HEK293 (cell line): ENCODE results near the gene PRUNE2.

ENCODE experiments used
- TSHZ1 ChIP-seq: fragments of 450-650 bp; formaldehyde crosslinking; IDR thresholded peaks from 2 replicates; pipeline ENCODE4 v1.5.1; 2016; ENCODE audit warnings: missing biosample characterization, missing genetic modification characterization, borderline replicate concordance
- YY1 ChIP-seq: fragments of 450-650 bp; formaldehyde crosslinking; IDR thresholded peaks from 2 replicates; pipeline ENCODE4 v1.5.1; 2018; ENCODE audit warnings: missing biosample characterization, missing genetic modification characterization
- ZFP69B ChIP-seq: fragments of 450-650 bp; formaldehyde crosslinking; IDR thresholded peaks from 2 replicates; pipeline ENCODE4 v1.5.1; 2016; ENCODE audit warnings: missing biosample characterization, missing genetic modification characterization
- ZNF174 ChIP-seq: fragments of 450-650 bp; formaldehyde crosslinking; IDR thresholded peaks from 2 replicates; pipeline ENCODE4 v1.5.0; 2017; ENCODE audit warnings: missing biosample characterization, mild to moderate bottlenecking, missing genetic modification characterization
- ZNF274 ChIP-seq, 2 experiments: fragments of 200-500 bp in 1 of 2; fragments of 450-650 bp in 1 of 2; sonication (Bioruptor generic) in 1 of 2; formaldehyde crosslinking in 1 of 2; IDR thresholded peaks; 2 replicates each; pipeline versions ENCODE4 v1.5.1 to v1.6.1; 2014 to 2016; ENCODE audit warnings: borderline replicate concordance in 1 of 2, inconsistent platforms in 1 of 2, low read length in 1 of 2, missing biosample characterization in 1 of 2, missing genetic modification characterization in 1 of 2
- ZNF362 ChIP-seq: fragments of 450-650 bp; formaldehyde crosslinking; IDR thresholded peaks from 2 replicates; pipeline ENCODE4 v1.5.1; 2016; ENCODE audit warnings: missing biosample characterization, missing genetic modification characterization
- ZNF558 ChIP-seq: fragments of 450-650 bp; formaldehyde crosslinking; IDR thresholded peaks from 2 replicates; pipeline ENCODE4 v1.5.1; 2016; ENCODE audit warnings: missing biosample characterization, missing genetic modification characterization
- ZNF843 ChIP-seq: fragments of 450-650 bp; formaldehyde crosslinking; IDR thresholded peaks from 2 replicates; pipeline ENCODE4 v1.5.1; 2016; ENCODE audit warnings: missing biosample characterization, missing genetic modification characterization
- ZSCAN23 ChIP-seq: fragments of 450-650 bp; formaldehyde crosslinking; IDR thresholded peaks from 2 replicates; pipeline ENCODE4 v1.5.1; 2016; ENCODE audit warnings: missing biosample characterization, missing genetic modification characterization
- TF ChIP-seq, protein P1 (sequence below): fragments of 450-650 bp; formaldehyde crosslinking; IDR thresholded peaks from 2 replicates; pipeline ENCODE4 v1.5.1; 2016; ENCODE audit warnings: missing biosample characterization, missing genetic modification characterization

DNA sequence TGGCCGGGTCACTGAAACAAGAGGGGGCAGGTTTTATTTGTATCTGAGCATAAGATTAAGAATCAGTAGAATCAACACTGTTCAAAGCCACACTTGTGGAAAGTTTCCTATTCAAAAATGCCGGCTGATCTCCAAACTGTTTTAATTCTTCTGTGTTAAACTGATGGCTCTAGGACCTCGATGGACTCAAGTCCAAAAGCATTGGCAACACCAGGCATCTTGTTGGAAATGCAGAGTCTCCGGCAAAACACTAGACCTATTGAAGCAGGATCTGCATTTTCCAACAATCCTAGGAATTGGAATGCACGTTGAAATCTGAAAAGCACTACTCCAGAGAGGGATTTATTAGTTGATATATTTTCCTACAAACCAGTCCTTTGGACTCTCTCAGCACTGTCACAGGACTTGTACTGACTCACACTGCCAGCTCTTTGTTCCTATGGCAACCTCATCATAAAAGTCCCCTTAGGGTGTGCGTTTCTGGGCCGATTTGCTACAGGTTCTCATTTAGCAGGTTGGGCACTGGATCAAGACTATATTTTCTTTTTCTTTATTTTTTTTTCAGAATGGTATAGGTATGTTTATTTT lies 189.7 kb downstream of the PRUNE2 start:
- TF ChIP-seq ZSCAN23 (tag by site-specific recombination) (no peak), ZNF274 (IDR thresholded peaks at IDR 0.05; ENCODE audit: low read length) (no peak), ZNF274 (tag by site-specific recombination; IDR thresholded peaks at IDR 0.05; ENCODE audit: borderline replicate concordance) (no peak), ZNF558 (tag by site-specific recombination) (no peak), ZFP69B (tag by site-specific recombination) (no peak), ZNF174 (tag by site-specific recombination) (no peak), YY1 (tag by site-specific recombination) (no peak), TSHZ1 (tag by site-specific recombination) (no peak), ZNF843 (tag by site-specific recombination) (no peak), ZNF362 (tag by site-specific recombination) (no peak)
- TF ChIP-seq, protein P1, sequence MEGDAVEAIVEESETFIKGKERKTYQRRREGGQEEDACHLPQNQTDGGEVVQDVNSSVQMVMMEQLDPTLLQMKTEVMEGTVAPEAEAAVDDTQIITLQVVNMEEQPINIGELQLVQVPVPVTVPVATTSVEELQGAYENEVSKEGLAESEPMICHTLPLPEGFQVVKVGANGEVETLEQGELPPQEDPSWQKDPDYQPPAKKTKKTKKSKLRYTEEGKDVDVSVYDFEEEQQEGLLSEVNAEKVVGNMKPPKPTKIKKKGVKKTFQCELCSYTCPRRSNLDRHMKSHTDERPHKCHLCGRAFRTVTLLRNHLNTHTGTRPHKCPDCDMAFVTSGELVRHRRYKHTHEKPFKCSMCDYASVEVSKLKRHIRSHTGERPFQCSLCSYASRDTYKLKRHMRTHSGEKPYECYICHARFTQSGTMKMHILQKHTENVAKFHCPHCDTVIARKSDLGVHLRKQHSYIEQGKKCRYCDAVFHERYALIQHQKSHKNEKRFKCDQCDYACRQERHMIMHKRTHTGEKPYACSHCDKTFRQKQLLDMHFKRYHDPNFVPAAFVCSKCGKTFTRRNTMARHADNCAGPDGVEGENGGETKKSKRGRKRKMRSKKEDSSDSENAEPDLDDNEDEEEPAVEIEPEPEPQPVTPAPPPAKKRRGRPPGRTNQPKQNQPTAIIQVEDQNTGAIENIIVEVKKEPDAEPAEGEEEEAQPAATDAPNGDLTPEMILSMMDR (tag by site-specific recombination) = no peak
